Germinal center (tissue), 1 donor: ENCODE measurements around the gene DRC7.
"Not testable (repeated sequence)": the region's sequence is repeated elsewhere in the genome, so short reads cannot be mapped to it uniquely, and the experiment has no call there.

Source experiments
- DNase-seq: peaks from one replicate; pipeline ENCODE4 v3.0.0; 2012; ENCODE audit warnings: mixed read lengths, low spot score

DRC7 gene

DNA sequence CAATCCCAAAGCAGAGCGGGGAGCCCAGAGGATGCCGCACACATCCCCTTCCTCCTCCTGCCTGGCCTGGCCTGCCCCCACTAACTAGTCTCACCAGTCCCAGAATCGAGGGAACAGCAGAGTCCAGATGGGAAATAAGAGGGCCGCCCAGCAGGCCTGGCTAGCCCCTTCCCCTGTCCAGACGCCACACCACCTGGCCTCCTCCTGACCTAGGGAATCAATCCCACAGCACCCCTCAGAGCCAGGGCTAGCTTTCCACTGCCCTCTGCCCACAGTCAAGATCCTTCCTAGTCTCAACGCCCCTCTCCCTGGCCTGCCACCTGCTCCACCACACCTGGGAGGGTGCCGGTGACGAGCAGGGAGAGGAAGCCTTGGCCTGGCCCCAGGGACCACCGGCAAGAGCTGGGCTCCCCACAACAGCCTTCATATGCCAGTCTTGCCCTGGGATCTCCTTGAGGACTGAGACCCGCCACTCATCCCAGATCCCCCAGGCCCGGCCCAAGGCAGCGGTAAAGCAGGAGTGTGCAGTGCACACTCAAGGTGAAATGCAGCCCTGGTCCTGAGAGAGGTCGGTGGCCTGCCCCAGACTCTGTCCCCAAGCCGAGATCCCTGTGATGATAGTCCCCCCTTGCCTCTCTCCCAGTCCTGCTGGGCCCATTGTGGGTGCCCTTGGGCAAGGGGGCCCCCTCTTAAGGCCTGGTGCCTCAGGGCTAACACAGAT lies 68.8 kb downstream of the DRC7 start:
- no peak for DNase-seq

DNA sequence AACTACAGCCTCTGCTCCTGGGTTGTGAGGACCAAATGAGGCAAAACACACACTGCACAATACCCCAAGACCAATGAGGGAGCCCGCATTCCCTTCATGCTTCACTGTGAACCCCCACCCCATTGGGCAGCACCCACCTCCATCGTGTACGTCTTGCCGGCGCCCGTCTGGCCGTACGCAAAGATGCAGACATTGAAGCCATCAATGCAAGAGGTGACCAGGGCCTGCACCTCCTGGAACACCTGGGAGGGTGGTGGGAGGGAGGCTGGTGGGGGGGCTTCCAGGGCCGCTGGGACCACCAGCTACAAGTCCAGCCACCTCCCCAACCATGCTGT lies 69.4 kb downstream of the DRC7 start:
- DNase-seq: no peak

DNA sequence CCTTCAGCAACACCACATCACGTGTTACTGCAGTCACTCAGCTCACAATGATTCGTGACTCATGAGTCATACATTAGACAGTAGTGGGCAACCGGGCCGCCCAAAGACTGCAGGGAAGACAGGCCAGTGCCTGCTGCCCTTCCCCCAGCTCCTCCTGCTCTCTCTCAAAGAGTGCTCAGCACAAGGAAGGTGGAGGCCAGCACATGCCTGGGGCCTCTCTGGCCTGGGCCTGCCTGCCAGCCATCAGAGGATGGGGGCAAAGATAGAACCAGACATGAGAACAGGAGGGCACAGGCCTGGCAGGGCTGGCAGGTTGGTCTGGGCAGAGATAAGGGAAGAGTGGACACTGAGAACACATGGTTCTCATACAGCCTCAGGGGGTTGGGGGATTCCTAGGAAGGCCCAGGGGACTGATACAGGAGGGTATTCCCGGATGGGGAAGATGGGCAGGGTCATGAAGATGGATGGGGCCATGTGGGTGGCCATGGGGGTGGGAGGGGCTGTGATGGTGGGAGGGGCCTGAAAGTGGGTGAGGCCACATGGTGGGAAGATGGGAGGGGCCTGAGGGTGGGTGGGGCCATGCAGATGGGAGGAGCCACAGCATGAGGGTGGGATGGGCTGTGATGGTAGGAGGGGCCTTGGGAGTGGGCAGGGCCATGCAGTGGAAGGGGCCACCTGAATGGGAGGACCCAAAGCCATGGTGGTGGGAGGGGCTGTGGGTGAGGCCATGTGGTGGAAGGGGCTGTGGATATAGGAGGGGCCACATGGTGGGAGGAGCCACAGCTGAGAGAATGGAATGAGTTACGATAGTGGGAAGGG lies 69.9 kb downstream of the DRC7 start:
- peak; percentile 54 for DNase-seq

DNA sequence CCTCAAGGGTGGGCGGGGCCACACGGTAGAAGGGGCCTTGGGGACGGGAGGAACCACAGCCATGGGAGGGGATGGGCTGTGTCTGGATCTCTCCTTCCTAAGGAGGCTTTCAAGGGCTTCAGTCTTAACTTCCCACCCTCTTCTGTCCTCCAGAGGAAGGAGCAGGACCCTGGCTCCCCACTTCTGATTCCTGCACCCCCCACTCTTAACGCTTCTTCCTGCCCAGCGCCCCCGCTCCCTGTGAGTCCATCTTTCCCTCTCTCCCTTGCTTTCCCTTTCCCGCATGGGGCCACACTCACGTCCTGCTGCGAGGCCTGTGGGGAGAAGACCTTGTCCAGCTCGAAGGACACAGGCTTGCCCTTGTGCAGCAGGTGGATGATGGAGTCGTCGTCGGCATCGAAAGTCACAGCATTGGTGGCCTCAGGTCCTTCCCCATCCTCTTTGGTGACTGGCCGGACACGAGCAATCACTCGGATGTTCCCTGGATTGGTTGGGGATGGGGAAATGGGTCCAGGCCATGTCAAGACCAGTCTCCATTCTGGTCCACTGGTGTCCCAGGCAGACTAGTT lies 70.6 kb downstream of the DRC7 start:
- no peak for DNase-seq

DNA sequence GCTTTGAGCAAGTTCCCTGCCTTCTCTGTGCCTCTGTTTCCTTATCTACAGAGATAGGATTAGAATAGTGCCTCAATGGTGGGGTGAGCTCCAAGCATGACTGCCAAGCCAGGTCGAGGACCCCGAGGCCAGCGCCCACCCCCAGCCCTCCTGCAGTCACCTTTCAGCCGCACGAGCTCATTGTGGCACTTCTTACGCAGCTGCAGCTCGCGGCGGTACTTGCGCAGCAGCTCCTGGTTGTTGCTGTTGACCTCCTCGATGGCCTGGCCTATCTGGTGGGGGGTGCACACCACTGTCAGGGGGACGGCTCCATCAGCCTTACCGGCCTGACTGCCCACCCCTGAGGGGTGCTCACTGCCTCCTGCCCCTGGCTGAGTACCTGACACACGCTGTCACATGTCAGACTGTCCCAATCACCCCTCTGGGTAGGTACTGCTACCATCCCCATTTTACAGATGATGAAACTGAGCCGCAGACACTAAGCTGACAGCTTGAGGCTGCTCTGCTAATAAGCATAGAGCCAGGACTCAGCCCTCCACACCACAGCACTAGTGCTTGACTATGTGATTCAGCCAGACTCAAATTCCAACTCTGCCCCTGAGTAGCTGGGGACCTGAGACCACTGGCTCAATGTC lies 72.2 kb downstream of the DRC7 start:
- no peak for DNase-seq

DNA sequence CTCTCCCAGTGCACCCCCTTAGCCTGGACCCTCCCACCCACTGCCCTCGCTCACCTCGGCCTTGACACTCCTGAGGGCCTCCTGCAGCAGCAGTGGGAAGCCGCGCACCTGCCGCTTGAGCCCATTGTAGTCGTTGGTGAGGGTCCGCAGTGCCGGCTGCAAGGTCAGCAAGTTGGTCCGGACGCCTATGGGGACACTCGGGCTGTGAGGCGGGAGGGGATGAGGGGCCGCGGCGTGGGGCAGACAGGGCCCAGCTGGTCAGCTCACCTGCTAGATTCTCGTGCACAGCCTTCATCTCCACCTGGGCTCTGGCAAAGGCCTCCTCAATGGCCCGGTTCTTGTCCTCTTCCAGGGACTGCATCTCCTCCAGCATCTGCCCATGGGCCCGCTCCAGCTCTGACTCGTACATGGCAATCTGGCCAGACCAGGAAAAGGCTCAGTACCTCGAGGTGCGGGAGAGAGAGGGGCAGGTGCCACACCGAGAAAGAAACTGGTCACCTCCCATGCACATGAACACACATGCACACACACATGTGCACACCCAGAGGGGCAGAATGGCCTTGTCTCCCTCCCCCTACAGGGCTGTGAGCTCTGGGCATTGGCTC lies 75.0 kb downstream of the DRC7 start:
- DNase-seq: no peak

DNA sequence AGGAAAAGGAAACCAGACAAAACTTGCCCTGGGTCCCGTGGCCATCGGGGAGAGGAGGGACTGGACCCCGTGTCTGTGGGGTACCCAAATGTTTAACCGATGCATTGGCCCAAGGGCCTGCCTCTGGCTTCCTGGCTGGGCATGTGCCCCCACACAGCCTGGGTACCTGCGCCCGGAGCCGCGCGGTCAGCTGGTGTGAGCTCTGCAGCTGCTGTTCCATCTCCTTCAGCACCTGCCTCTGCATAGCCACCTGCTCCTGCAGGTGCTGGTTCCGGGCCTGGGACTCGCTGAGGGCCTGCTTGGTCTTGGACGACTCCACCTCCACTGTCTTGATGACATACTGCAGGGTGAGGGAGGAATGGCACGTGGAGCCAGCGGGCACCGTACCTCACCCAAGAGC lies 75.8 kb downstream of the DRC7 start:
- DNase-seq: no peak

DNA sequence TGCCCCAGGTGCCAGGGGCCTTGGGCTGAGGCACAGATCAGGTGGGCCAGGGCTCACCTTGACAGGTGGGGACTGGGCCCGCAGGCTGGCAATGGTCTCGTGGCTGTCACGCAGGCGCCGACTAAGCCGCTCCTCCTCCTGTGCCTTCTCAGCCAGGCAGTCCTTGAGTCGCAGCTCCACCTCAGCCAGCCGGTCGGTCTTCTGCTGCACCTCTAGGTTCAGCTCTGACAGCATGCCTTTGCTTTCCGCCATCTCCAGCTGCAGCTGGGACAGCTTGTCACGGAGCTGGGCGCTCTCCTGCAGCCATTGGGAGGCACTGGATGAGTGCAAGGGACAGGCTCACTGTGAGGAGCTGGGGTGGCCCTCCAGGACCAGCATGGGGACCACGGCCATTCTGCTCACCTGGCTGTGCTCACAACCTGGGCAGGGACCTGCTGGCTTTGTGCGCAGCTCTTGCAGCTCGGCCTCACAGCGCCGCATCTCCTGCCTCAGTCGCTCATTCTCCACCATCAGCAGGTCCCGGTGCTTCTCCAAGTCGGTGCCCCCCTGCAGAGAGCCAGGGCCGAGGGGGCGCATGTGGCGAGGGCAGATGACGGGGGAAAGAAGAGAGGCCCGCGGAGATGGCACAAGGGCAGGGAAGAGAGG lies 76.7 kb downstream of the DRC7 start:
- no peak for DNase-seq

DNA sequence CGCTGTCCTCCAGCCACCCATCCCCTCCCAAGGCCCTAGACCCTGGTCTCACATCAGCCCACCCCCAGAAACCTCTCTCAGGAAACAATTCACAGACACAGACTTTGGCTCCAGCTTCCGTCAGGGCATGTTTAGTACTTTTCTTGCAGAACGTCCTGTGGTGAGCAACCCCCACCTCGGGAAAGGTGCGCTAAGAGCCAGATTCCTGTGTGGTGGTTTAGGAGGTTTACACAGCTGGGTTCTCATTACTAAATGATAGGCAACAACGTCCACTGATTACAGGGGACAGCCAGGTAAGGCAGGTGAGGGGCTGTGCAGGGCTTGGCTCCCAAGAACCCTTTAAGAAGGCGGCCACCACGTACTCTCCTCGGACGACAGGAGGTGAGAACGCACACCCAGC lies 78.4 kb downstream of the DRC7 start:
- DNase-seq: no peak

DNA sequence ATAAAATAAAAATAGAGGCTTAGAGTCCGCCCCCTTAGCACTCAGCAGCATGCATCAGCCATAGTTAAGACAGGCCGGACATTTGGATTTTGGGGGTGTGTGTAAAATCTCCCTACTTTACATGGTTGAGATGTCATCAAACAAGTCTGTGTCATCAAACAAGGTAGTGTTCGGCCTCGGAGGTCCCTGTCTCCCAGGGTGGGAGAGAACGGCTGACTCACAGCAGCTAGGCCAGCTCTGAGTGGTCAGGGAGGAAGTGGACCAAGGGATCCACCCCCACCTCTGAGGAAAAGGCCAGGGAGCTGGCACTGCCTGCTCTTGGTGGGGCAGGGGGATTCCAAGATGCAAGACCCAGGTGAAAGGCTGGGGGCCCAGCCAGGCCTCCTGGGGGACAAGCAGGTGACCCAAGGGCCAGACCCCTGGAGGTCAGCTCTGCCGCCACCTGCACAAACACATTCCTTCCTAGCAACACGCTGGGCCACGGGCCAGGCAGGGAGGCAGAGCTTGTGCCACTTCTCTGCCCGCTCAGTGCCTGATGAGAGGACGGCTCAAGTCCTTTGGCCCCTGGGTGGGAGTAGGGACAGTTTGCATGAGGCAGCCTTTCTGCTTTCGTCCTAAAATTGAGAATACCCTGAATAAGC lies 79.2 kb downstream of the DRC7 start:
- no peak for DNase-seq

DNA sequence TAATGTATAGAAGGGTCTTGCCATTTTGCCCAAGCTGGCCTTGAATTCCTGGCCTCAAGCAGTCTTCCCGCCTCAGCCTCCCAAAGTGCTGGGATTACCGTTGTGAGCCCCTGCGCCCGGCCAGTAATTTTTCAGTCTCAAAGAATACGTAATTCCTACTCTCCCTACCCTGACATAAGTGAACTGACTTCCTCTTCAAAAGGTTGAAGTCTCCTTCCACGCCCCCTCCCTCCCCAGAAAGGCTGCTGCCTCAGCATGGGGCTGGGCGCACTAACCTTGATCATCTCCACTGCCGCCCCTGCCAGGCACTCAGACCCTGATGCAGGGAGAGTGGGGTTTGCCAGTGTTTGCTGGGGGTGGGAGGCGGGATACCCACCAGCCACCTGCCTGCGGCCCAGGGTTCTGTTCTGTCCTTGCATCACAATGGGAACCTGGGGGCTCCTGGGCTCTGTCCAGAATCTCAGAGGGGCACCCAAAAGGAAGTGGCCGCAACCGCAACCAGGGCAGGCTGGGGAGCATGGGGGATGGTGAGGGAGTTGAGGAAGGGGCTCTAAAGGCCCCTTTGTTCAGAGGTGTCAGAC lies 80.2 kb downstream of the DRC7 start:
- DNase-seq: no peak

DNA sequence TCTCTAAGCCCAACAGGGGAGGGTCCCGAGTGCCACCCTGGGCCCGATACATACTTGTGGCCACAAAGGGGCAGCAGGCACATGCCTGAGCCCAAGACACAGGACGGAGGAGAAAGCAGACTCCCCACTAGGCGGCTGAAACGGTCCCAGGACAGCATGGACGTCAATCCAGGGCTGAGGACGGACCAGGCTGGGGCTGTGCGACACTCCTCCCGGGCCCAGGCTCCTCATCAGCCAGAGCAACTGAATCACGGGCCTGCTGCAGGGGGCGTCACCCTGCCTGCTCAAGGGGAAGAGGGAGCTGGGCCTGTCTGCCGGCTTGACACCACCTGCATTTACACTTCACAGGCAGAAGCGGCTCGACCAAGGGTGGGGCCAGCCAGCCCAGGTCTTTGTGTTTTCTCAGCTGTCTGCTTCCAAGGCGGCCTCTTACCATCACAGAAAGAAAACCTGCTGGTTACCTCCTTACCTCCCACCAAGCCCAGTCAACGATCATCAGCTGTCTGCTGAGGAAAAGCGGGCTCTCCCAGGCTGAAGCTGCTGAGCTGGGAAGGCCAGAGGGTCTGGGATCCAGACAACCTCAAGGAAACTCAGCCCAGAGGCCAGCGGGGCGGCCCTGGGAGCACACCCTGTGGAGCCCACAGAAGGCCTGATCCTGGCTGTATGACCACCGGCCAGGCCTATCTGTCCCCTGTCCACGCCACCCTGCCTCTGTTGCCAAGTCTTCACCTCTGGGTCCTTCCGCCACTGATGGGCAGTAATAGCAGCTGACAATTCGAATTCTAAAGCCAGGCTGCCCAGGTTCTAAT lies 81.3 kb downstream of the DRC7 start:
- DNase-seq: no peak

DNA sequence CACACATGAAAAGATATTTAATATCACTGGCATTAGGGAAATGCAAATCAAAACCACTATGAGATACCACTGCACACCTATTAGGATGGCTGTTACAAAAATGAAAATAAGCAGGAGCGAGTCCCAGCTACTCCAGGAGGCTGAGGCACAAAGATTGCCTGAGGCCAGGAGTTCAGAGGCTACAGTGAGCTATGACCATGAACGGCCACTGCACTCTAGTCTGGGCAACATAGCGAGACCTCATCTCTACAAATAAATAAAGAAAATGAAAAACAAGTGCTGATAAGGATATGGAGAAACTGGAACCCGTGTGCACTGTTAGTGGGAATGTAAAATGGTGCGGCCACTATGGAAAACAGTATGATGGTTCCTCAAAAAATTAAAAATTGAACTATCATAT lies 84.1 kb downstream of the DRC7 start:
- DNase-seq: no peak

DNA sequence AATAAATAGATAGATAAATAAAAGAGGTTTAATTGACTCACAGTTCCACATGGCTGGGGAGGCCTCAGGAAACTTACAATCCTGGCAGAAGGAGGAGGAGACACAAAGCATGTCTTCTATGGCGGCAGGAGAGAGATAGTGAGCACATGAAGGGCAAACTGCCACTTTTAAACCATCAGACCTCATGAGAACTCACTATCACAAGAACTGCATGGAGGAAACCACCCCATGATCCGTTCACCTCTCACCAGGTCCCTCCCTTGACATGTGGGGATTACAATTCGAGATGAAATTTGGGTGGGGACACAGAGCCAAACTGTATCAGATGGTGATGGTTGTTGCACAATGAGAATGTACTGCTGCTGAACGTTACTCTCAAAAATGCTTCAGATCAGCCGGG lies 85.2 kb downstream of the DRC7 start:
- not testable (repeated sequence) for DNase-seq

DNA sequence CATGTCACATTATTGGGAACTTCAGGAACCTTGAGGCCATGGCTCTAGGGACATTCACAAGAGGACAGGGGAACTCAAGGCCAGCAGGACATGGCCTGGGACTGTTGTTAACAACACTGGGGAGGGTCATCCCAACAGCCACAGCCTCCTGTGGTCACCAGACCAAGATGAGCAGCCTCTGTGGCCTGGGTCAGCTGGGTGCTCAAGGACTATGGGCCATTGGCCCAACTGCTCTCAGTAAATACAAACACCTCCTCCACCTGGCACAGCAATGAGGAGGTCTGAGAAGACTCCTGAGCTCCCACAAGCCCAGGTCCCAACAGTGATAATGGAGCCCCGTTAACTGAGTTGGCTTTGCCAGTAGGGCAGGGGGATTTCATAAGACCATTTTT lies 86.7 kb downstream of the DRC7 start:
- no peak for DNase-seq
